CD4-positive, alpha-beta memory T cell (primary cell): ENCODE results near the gene IRF8. TPM values are rescaled to one million over a fixed set of nuclear protein-coding genes. Genes with fewer than 3 reads are reported as not detected.

Experiments used
- CTCF ChIA-PET: fragments of 350-600 bp; sonication (Branson Sonifier 250); formaldehyde crosslinking; loops from one replicate; lab custom pipeline; 2021; ENCODE audit warnings: inconsistent platforms; ENCODE audit not compliant: partially characterized antibody; lab: Charles Lee
- POLR2A ChIA-PET: fragments of 350-600 bp; sonication (Branson Sonifier 250); formaldehyde crosslinking; loops from one replicate; lab custom pipeline; 2021; ENCODE audit not compliant: partially characterized antibody; lab: Charles Lee
- DNase-seq, 5 donors: peaks; one replicate each; pipeline versions ENCODE4 v3.0.0 to v3.0.0-alpha.2; 2020 to 2022; ENCODE audit warnings: mixed read lengths in 1 of 5
- H3K27ac ChIP-seq: one replicate; pipeline ENCODE4 v1.7.0; 2013; ENCODE audit warnings: low read depth, low read length
- H3K27me3 ChIP-seq: 2 replicates; pipeline ENCODE4 v1.7.0; 2013; ENCODE audit warnings: mild to moderate bottlenecking, low read length, moderate library complexity; ENCODE audit not compliant: insufficient read depth
- H3K36me3 ChIP-seq: 2 replicates; pipeline ENCODE4 v1.7.0; 2013; ENCODE audit warnings: mild to moderate bottlenecking, low read length, moderate library complexity; ENCODE audit not compliant: insufficient read depth
- H3K4me1 ChIP-seq: 2 replicates; pipeline ENCODE4 v1.7.0; 2013; ENCODE audit warnings: mild to moderate bottlenecking, low read length, moderate library complexity; ENCODE audit not compliant: insufficient read depth
- H3K4me3 ChIP-seq, 2 donors: one replicate each; pipeline ENCODE4 v1.7.0; 2013; ENCODE audit warnings: low read length in 2 of 2, mild to moderate bottlenecking in 1 of 2
- H3K9me3 ChIP-seq, 2 donors: one replicate each; pipeline ENCODE4 v1.7.0; 2013; ENCODE audit warnings: low read length in 2 of 2, control low read depth in 1 of 2; ENCODE audit not compliant: control insufficient read depth in 1 of 2
- H3K27ac Mint-ChIP-seq, 7 donors: one replicate each; pipeline ENCODE4 v1.8.0; 2020 to 2021; ENCODE audit warnings: mixed read lengths in 7 of 7, mild to moderate bottlenecking in 6 of 7, inconsistent platforms in 3 of 7, moderate library complexity in 3 of 7
- H3K27me3 Mint-ChIP-seq, 2 donors: one replicate each; pipeline ENCODE4 v1.8.0; 2020 to 2021; ENCODE audit warnings: mixed read lengths in 2 of 2
- H3K36me3 Mint-ChIP-seq, 2 donors: one replicate each; pipeline ENCODE4 v1.8.0; 2020 to 2021; ENCODE audit warnings: mixed read lengths in 2 of 2, inconsistent platforms in 1 of 2, mild to moderate bottlenecking in 1 of 2
- H3K4me1 Mint-ChIP-seq, 4 donors: one replicate each; pipeline ENCODE4 v1.8.0; 2020 to 2021; ENCODE audit warnings: mixed read lengths in 4 of 4, mild to moderate bottlenecking in 1 of 4
- H3K4me3 Mint-ChIP-seq, 8 donors: one replicate each; pipeline ENCODE4 v1.8.0; 2020 to 2021; ENCODE audit warnings: mixed read lengths in 8 of 8, mild to moderate bottlenecking in 7 of 8, moderate library complexity in 6 of 8, inconsistent platforms in 3 of 8
- H3K9me3 Mint-ChIP-seq, 8 donors: one replicate each; pipeline ENCODE4 v1.8.0; 2020 to 2021; ENCODE audit warnings: mixed read lengths in 8 of 8, mild to moderate bottlenecking in 5 of 8, inconsistent platforms in 3 of 8, moderate library complexity in 1 of 8
- intact Hi-C: fragments of 100-400 bp; cut with micrococcal nuclease; formaldehyde crosslinking; loops from one replicate; pipeline ENCODE4 v1.15.1; 2023
- polyA plus RNA-seq, 2 donors: library from polyadenylated mRNA; unstranded; fragments of 300-500 nt; fragmentation: Illumina TruSeq; gene quantifications; one replicate each; pipeline ENCODE4 v1.2.3, GENCODE V29; 2021
- total RNA-seq, 2 experiments: library from RNA; stranded (reverse); gene quantifications; one replicate each; pipeline ENCODE4 v1.2.3, GENCODE V29; 2021

The IRF8 gene
- total and polyA plus RNA-seq, 4 experiments from 2014 or later = 0.48 to 4.0 (median 1.4) TPM

DNA sequence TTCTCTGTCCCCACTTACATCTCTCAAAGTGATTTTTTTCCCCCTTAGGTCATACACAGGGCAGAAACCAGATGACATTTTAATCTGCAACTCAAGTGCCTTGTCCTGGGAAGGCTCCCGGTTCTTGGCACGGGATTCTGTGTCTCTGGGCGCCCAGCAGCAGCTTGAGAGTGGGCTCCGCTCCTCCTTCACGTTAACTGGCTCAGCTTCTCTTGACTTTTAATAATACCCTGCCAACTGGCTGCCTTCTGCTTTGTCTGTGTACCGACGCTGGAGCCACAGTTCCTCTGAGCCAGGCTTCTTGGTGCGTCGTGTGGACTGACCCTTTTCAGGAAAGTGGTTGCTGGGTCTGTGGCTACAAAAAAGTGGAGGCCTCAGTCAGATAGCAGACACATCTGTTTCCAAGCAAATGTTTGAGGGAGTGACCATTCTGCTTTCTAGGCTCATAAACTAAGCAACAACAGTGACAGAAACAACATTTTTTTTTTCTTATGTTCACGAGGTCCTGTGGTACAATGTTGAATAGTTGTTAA is 64.9 kb downstream of the IRF8 start:
- no peaks in the 10 kb centered on the region for H3K36me3 ChIP-seq
- no peaks in the 10 kb centered on the region for H3K36me3 Mint-ChIP-seq
- peaks cover 0 to under 1% (median 0%) of the 10 kb centered on the region in 4 donors for H3K4me1 Mint-ChIP-seq
- ChIA-PET CTCF (no interaction called here), POLR2A (no interaction called here)
- no peak overlapping the region for H3K27ac Mint-ChIP-seq
- no peak overlapping the region for H3K27ac ChIP-seq
- no peak for DNase-seq
- no peaks in the 10 kb centered on the region for H3K9me3 ChIP-seq
- no peaks in the 10 kb centered on the region for H3K27me3 Mint-ChIP-seq
- no peak overlapping the region for H3K4me3 ChIP-seq
- no peak overlapping the region for H3K4me3 Mint-ChIP-seq
- intact Hi-C loops = no loop called here
- peaks cover 0 to 3% (median 0%) of the 10 kb centered on the region in 8 donors for H3K9me3 Mint-ChIP-seq
- H3K4me1 ChIP-seq = no peaks in the 10 kb centered on the region
- no peaks in the 10 kb centered on the region for H3K27me3 ChIP-seq

DNA sequence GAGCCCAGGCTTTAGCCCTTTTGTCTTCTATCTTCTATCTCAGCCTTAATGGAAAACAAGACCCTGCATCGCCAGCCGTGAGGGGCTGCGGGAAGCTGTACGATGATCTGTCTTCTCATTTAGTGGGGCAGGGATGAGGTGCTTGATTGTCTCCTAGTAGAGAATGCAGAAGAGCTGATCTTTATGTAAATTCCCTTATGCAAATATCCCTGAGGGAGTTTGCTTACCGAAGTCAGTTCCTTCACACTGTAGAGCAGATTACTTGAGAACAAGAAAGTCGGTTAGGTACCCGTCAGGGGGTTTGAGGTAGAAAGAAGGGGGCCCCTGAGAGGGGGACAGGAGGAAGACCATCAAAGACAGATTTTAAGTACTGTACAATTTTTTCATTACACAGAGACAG is 66.2 kb downstream of the IRF8 start:
- no peaks in the 10 kb centered on the region for H3K27me3 ChIP-seq

DNA sequence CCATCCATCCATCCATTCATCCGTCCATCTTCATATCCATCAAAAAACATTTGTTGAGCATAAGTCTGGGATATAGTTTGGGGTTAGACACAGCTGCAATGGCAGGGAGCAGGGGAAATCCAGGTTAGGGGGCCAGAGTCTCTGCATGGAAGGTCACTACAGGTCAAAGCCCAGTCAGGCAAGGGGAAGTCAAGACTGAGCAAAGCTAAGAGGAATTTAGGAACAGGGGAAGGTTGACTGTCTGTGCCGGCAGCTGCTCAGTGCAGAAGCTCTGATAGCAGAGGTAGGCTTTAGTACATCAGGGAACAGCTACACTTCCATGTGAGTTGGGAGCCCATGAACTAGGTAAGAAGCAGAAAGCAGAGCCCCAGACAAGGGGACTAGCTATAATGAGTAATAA is 68.1 kb downstream of the IRF8 start:
- no peaks in the 10 kb centered on the region for H3K27me3 ChIP-seq
- Mint-ChIP-seq H3K4me1 (peaks cover 0 to 7% (median 4%) of the 10 kb centered on the region in 4 donors), H3K27ac (peak overlapping the region in 1 of 7 donors; percentile 31), H3K9me3 (peaks cover 0 to 3% (median 0%) of the 10 kb centered on the region in 8 donors), H3K36me3 (no peaks in the 10 kb centered on the region), H3K27me3 (no peaks in the 10 kb centered on the region), H3K4me3 (no peak overlapping the region)
- CTCF ChIA-PET = interaction anchor here (0.8 kb wide), 1 partner anchor 154 kb away, joined by 3 read pairs; no protein-coding TSS in a partner anchor
- H3K4me1 ChIP-seq = no peaks in the 10 kb centered on the region
- no peaks in the 10 kb centered on the region for H3K9me3 ChIP-seq
- intact Hi-C loops = no loop called here
- no peak overlapping the region for H3K27ac ChIP-seq
- no peak overlapping the region for H3K4me3 ChIP-seq
- no peaks in the 10 kb centered on the region for H3K36me3 ChIP-seq
- POLR2A ChIA-PET = no interaction called here
- no peak for DNase-seq

More for the DNA sequence above, 66.2 kb downstream of the IRF8 start:
- Histone ChIP-seq H3K27ac (no peak overlapping the region), H3K4me3 (no peak overlapping the region), H3K9me3 (no peaks in the 10 kb centered on the region), H3K36me3 (no peaks in the 10 kb centered on the region), H3K4me1 (no peaks in the 10 kb centered on the region)
- DNase-seq = no peak
- H3K4me3 Mint-ChIP-seq = no peak overlapping the region
- intact Hi-C loops = no loop called here
- peaks cover 0 to 7% (median 4%) of the 10 kb centered on the region in 4 donors for H3K4me1 Mint-ChIP-seq
- ChIA-PET POLR2A (no interaction called here), CTCF (no interaction called here)
- peaks cover 0 to 3% (median 0%) of the 10 kb centered on the region in 8 donors for H3K9me3 Mint-ChIP-seq
- H3K36me3 Mint-ChIP-seq = no peaks in the 10 kb centered on the region
- no peaks in the 10 kb centered on the region for H3K27me3 Mint-ChIP-seq
- H3K27ac Mint-ChIP-seq = no peak overlapping the region

DNA sequence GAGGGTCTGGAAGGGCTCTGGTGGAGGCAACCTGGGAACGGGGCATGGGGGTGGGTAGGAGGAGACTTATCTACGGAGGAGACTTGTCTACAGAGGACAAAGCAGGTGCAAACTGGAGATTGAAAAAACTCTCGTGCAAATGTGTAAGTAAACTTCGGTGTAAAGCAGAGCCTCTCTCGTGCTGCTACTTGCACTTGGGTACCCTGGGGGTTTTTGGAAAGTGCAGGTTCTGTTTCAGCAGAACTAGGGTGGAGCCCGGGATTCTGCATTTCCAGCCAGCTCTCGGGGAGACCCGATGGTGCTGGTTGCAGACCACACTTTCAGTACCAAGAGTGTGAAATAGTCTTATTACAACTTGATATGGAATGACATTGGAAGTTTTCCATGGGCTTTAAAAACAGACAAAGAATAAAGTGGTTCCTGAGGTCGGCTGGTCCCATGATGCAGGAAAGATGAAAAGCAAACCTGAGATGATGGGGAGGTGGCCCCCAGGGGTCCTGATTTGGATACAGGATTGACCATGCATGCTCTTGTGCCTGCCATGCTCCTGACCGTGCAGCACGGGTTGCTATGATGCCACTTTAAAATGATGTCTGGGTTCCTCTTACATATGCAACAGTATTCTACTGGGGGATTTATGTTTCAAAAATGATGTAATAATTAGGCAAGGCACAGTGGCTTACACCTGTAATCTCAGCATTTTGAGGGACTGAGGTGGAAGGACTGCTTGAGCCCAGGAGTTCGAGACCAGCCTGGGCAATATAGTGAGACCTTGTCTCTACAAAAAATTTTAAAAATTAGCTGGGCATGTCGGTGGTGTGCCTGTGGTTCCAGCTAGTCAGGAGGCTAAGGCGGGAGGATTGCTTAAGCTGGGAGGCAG is 69.3 kb downstream of the IRF8 start:
- Histone ChIP-seq H3K9me3 (no peaks in the 10 kb centered on the region), H3K4me3 (no peak overlapping the region), H3K27me3 (no peaks in the 10 kb centered on the region), H3K4me1 (no peaks in the 10 kb centered on the region), H3K27ac (no peak overlapping the region), H3K36me3 (no peaks in the 10 kb centered on the region)
- no peak for DNase-seq
- intact Hi-C loops = no loop called here
- Mint-ChIP-seq H3K27me3 (no peaks in the 10 kb centered on the region), H3K4me3 (no peak overlapping the region), H3K36me3 (no peaks in the 10 kb centered on the region), H3K9me3 (peaks cover 0 to 3% (median 0%) of the 10 kb centered on the region in 8 donors), H3K27ac (no peak overlapping the region), H3K4me1 (peaks cover 0 to 7% (median 4%) of the 10 kb centered on the region in 4 donors)
- POLR2A ChIA-PET = no interaction called here
- CTCF ChIA-PET = no interaction called here

DNA sequence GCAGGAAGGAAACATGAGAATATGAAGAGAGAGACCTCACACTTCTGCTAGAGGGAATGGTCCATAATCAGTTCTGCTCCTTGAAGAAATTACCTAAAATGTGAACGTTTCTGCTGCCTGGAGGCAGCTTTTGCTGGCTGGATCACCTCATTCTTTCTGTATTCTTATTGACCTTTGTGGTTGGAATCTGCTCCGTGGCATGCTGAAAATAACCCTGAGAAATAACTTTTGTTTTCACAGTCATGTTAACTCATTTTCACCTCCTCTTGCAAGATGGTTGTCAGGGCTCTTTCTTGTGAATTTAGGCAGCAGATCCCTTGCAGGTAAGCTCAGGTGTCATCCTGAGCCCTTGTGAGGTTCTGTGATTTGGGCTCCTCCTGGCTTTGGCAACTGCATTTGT is 70.2 kb downstream of the IRF8 start:
- ChIA-PET POLR2A (no interaction called here), CTCF (no interaction called here)
- H3K4me3 Mint-ChIP-seq = no peak overlapping the region
- intact Hi-C loops = no loop called here
- H3K27me3 Mint-ChIP-seq = no peaks in the 10 kb centered on the region
- peaks cover 0 to 3% (median 0%) of the 10 kb centered on the region in 8 donors for H3K9me3 Mint-ChIP-seq
- H3K27ac Mint-ChIP-seq = no peak overlapping the region
- H3K4me3 ChIP-seq = no peak overlapping the region
- no peaks in the 10 kb centered on the region for H3K4me1 ChIP-seq
- H3K27me3 ChIP-seq = no peaks in the 10 kb centered on the region
- peaks cover 0 to 7% (median 4%) of the 10 kb centered on the region in 4 donors for H3K4me1 Mint-ChIP-seq
- no peaks in the 10 kb centered on the region for H3K36me3 Mint-ChIP-seq
- no peaks in the 10 kb centered on the region for H3K9me3 ChIP-seq
- H3K36me3 ChIP-seq = no peaks in the 10 kb centered on the region
- no peak overlapping the region for H3K27ac ChIP-seq
- no peak for DNase-seq

DNA sequence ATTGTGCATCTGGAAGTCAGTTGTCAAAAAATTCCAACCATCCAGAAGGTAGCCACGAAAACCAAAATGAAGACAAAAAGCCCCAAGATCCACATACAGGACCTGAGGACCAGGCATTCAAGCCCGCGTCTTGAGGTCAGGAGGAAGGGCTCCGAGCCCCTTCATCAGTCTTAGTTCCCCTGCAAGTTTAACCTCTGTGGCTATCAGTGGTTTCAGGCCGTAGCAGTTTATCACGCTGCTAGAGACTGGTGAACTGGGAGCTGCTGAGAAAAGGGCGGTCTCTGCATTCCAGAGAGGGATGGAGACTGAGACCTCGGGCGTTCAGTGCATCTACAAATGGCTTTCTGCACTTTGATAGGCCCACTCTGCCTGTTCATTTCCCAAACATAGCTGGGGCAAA is 70.6 kb downstream of the IRF8 start:
- POLR2A ChIA-PET = no interaction called here
- no peak for DNase-seq
- Histone ChIP-seq H3K4me3 (no peak overlapping the region), H3K27ac (no peak overlapping the region), H3K4me1 (no peaks in the 10 kb centered on the region), H3K36me3 (no peaks in the 10 kb centered on the region), H3K9me3 (no peaks in the 10 kb centered on the region), H3K27me3 (no peaks in the 10 kb centered on the region)
- Mint-ChIP-seq H3K9me3 (peaks cover 0 to 3% (median 0%) of the 10 kb centered on the region in 8 donors), H3K4me3 (no peak overlapping the region), H3K4me1 (peaks cover 0 to 7% (median 4%) of the 10 kb centered on the region in 4 donors), H3K36me3 (no peaks in the 10 kb centered on the region), H3K27ac (no peak overlapping the region), H3K27me3 (no peaks in the 10 kb centered on the region)
- intact Hi-C loops = no loop called here
- CTCF ChIA-PET = no interaction called here

DNA sequence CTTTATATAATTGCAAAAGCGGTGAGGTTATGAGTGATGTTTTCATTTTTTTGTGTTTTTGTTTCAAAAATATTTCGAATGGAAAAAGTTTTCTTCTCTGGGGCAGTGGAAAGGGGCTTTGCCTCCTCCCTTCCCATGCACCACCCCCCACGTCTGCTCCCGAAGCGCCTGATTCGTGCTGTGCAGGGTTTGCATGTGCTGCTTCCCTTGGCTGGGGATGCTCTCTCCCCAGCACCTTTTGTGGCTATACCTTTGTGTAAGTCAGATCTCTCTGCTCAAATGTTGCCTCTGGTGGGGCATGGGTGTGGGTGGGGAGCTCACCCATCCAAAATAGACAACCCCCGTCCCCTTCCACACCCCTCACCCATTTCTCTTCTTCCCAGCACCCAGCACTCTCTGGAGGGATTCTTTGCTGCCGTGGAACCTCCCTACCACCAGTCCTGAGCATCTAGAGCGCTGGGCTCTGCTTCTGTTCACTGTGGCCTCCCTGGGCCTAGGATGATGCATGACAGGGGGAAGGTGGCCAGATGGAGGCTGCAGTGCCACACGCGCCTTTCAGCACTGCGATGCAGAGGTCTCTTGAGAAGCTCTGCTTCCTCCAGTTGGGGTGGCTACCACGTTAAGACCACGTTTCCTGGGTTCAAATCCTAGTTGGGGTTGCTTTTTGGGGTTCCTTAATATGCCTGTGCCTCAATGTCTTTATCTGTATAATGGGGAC is 71.2 kb downstream of the IRF8 start:
- POLR2A ChIA-PET = no interaction called here
- Histone ChIP-seq H3K27me3 (no peaks in the 10 kb centered on the region), H3K27ac (no peak overlapping the region), H3K36me3 (no peaks in the 10 kb centered on the region), H3K4me1 (no peaks in the 10 kb centered on the region), H3K9me3 (no peaks in the 10 kb centered on the region), H3K4me3 (no peak overlapping the region)
- Mint-ChIP-seq H3K36me3 (no peaks in the 10 kb centered on the region), H3K9me3 (peaks cover 0 to 3% (median 0%) of the 10 kb centered on the region in 8 donors), H3K4me1 (peaks cover 0 to 7% (median 4%) of the 10 kb centered on the region in 4 donors), H3K27ac (peak overlapping the region in 1 of 7 donors; percentile 53), H3K27me3 (no peaks in the 10 kb centered on the region), H3K4me3 (no peak overlapping the region)
- DNase-seq = no peak
- CTCF ChIA-PET = no interaction called here
- intact Hi-C loops = no loop called here
